Keratinocyte (primary cell): ENCODE data around the gene MTUS2. TPM values are rescaled to one million over a fixed set of nuclear protein-coding genes. Genes with fewer than 3 reads are reported as not detected.

Experiments
- DNase-seq: peaks from one replicate; pipeline ENCODE4 v3.0.0-alpha.2; 2011; ENCODE audit warnings: low read depth, missing footprints, low spot score
- FAIRE-seq: peaks from 2 replicates; lab custom pipeline; 2011; peaks lifted over from hg19 to GRCh38; lab: Jason Lieb, UNC
- H2AFZ ChIP-seq: 2 replicates; pipeline ENCODE4 v1.6.0; 2012; ENCODE audit warnings: low read length, control low read depth, inconsistent platforms; ENCODE audit not compliant: control insufficient read depth
- H3K27ac ChIP-seq: 2 replicates; pipeline ENCODE4 v1.5.1; 2011; ENCODE audit warnings: low read length; ENCODE audit not compliant: control insufficient read depth, insufficient read depth
- H3K27me3 ChIP-seq: 3 replicates; pipeline ENCODE4 v1.6.0; 2011; ENCODE audit warnings: low read length; ENCODE audit not compliant: control insufficient read depth, insufficient read depth; ENCODE audit errors: extremely low read depth
- H3K36me3 ChIP-seq, 2 experiments: 2 replicates in 1 of 2; 3 replicates in 1 of 2; pipeline ENCODE4 v1.5.1; 2011; ENCODE audit warnings: low read length in 2 of 2, mild to moderate bottlenecking in 1 of 2; ENCODE audit not compliant: control insufficient read depth in 2 of 2, insufficient read depth in 2 of 2; ENCODE audit errors: extremely low read depth in 1 of 2
- H3K4me1 ChIP-seq: 3 replicates; pipeline ENCODE4 v1.5.1; 2011; ENCODE audit warnings: low read length; ENCODE audit not compliant: control insufficient read depth, insufficient read depth; ENCODE audit errors: extremely low read depth
- H3K4me2 ChIP-seq: 3 replicates; pipeline ENCODE4 v1.6.0; 2011; ENCODE audit warnings: low read depth, low read length; ENCODE audit not compliant: control insufficient read depth, insufficient read depth; ENCODE audit errors: extremely low read depth
- H3K4me3 ChIP-seq, 3 experiments: fragments of 200-600 bp in 1 of 3; sonication (generic) in 1 of 3; 2 replicates in 2 of 3; 3 replicates in 1 of 3; pipeline ENCODE4 v1.5.1; 2011 to 2016; ENCODE audit warnings: low read length in 3 of 3, mild to moderate bottlenecking in 3 of 3, control low read depth in 2 of 3, inconsistent platforms in 1 of 3, low read depth in 1 of 3, mixed read lengths in 1 of 3, mixed run types in 1 of 3, moderate library complexity in 1 of 3; ENCODE audit not compliant: control insufficient read depth in 2 of 3, insufficient read depth in 2 of 3; ENCODE audit errors: extremely low read depth in 1 of 3
- H3K79me2 ChIP-seq: 2 replicates; pipeline ENCODE4 v1.6.0; 2012; ENCODE audit warnings: low read length; ENCODE audit not compliant: control insufficient read depth, insufficient read depth
- H3K9ac ChIP-seq: 3 replicates; pipeline ENCODE4 v1.6.0; 2011; ENCODE audit warnings: low read length; ENCODE audit not compliant: control insufficient read depth, insufficient read depth; ENCODE audit errors: extremely low read depth
- H3K9me1 ChIP-seq: 3 replicates; pipeline ENCODE4 v1.6.0; 2011; ENCODE audit warnings: low read length; ENCODE audit not compliant: control insufficient read depth, insufficient read depth; ENCODE audit errors: extremely low read depth
- H3K9me3 ChIP-seq: 2 replicates; pipeline ENCODE4 v1.5.1; 2012; ENCODE audit warnings: low read depth, low read length; ENCODE audit not compliant: control insufficient read depth
- H4K20me1 ChIP-seq: 3 replicates; pipeline ENCODE4 v1.6.0; 2011; ENCODE audit warnings: low read length; ENCODE audit not compliant: control insufficient read depth, insufficient read depth; ENCODE audit errors: extremely low read depth
- CTCF ChIP-seq, 3 experiments: IDR thresholded peaks in 1 of 3; conservative IDR thresholded peaks in 1 of 3; optimal IDR thresholded peaks in 1 of 3; 2 replicates in 2 of 3; 3 replicates in 1 of 3; pipeline versions ENCODE3 to v1.5.1; 2011; ENCODE audit warnings: low read length in 3 of 3, mild to moderate bottlenecking in 3 of 3, moderate library complexity in 2 of 3, control low read depth in 1 of 3, inconsistent platforms in 1 of 3; ENCODE audit not compliant: insufficient read depth in 2 of 3; ENCODE audit errors: extremely low read depth in 1 of 3
- EZH2 ChIP-seq: IDR thresholded peaks from one replicate; pipeline ENCODE4 v1.6.1; 2012; ENCODE audit warnings: inconsistent platforms, mild to moderate bottlenecking, low read length, moderate library complexity
- dilution Hi-C: fragments of 300-500 bp; cut with MboI; formaldehyde crosslinking; loops from one replicate; pipeline ENCODE4 v1.7.0; 2020; ENCODE audit warnings: low sequenced_read_pairs; ENCODE audit not compliant: extremely low pct_ligation_motif_present
- polyA plus RNA-seq, 5 experiments: library from polyadenylated mRNA; depleted of rRNA in 3 of 5; stranded (reverse) in 3 of 5; stranded (forward) in 1 of 5; unstranded in 1 of 5; fragments of >200 nt; gene quantifications; 1 replicate in 1 of 5; 2 replicates in 3 of 5; 3 replicates in 1 of 5; pipeline versions ENCODE4 v1.2.1 to v1.2.3, GENCODE V29; 2011 to 2012; ENCODE audit warnings: missing spikeins in 2 of 5, low read depth in 1 of 5, low replicate concordance in 1 of 5

MTUS2 gene
- polyA plus RNA-seq, 1 donor (not counting 4 experiments of a cell fraction or from before 2014, with no cell fraction given) = 0.17 TPM

- Histone ChIP-seq H3K9me3 (no peaks in the 10 kb centered on the region), H3K4me3 (no peak overlapping the region), H3K9me1 (no peaks in the 10 kb centered on the region), H4K20me1 (no peaks in the 10 kb centered on the region), H3K4me1 (peaks cover 3% of the 10 kb centered on the region), H3K9ac (no peak overlapping the region), H3K4me2 (no peak overlapping the region), H3K27me3 (peaks cover 37% of the 10 kb centered on the region), H3K79me2 (no peaks in the 10 kb centered on the region), H2AFZ (no peak overlapping the region), H3K36me3 (no peaks in the 10 kb centered on the region), H3K27ac (no peak overlapping the region)
- FAIRE-seq = no peak
- dilution Hi-C loops = no loop called here
- no peak for DNase-seq
- no peak for TF ChIP-seq EZH2
- TF ChIP-seq CTCF (optimal IDR thresholded peaks at IDR 0.05 in 1 of 3, IDR thresholded peaks at IDR 0.05 in 1 of 3, conservative IDR thresholded peaks at IDR 0.05 in 1 of 3; ENCODE audit: extremely low read depth in 1 of 3, insufficient read depth in 2 of 3, low read length in 3 of 3) = no peak
Observed at GRCh38 chr13:28822801-28823200, 2.7 kb downstream of the MTUS2 start.

- H3K79me2 ChIP-seq = no peaks in the 10 kb centered on the region
- DNase-seq (no peak), FAIRE-seq (no peak)
- H3K27ac ChIP-seq = no peak overlapping the region
- no peak overlapping the region for H2AFZ ChIP-seq
- H3K36me3 ChIP-seq = no peaks in the 10 kb centered on the region
- no peak overlapping the region for H3K9ac ChIP-seq
- H4K20me1 ChIP-seq = no peaks in the 10 kb centered on the region
- no peak overlapping the region for H3K4me2 ChIP-seq
- H3K9me3 ChIP-seq = no peaks in the 10 kb centered on the region
- dilution Hi-C loops = no loop called here
- peaks cover 19% of the 10 kb centered on the region for H3K27me3 ChIP-seq
- H3K4me3 ChIP-seq = no peak overlapping the region
- no peaks in the 10 kb centered on the region for H3K4me1 ChIP-seq
- TF ChIP-seq CTCF (optimal IDR thresholded peaks at IDR 0.05 in 1 of 3, IDR thresholded peaks at IDR 0.05 in 1 of 3, conservative IDR thresholded peaks at IDR 0.05 in 1 of 3; ENCODE audit: extremely low read depth in 1 of 3, insufficient read depth in 2 of 3, low read length in 3 of 3) = no peak
- no peak for TF ChIP-seq EZH2
- no peaks in the 10 kb centered on the region for H3K9me1 ChIP-seq
Observed at GRCh38 chr13:28825379-28825778, 5.2 kb downstream of the MTUS2 start.
